C4-2B (cell line): ENCODE measurements around the gene ZNF431.

Experiments
- CTCF ChIP-seq: fragments of 450-650 bp; conservative IDR thresholded peaks from 2 replicates; pipeline ENCODE4 v1.5.1; 2017; ENCODE audit warnings: mild to moderate bottlenecking
- ZFX ChIP-seq: fragments of 450-650 bp; IDR thresholded peaks from 2 replicates; pipeline ENCODE4 v1.6.1; 2017

GRCh38 chr19:21233691-21234090 lies 91.9 kb downstream of the ZNF431 start:
- no peak for TF ChIP-seq CTCF
- no peak for TF ChIP-seq ZFX
